ENCODE results near the gene CUX1. TPM values are rescaled to one million over a fixed set of nuclear protein-coding genes. Genes with fewer than 3 reads are reported as not detected.

CUX1 gene
- total RNA-seq, 4 donors from 2014 or later = 56.9 to 124 (median 93.2) TPM

- Histone ChIP-seq H3K4me1 (peaks cover 12 to 49% (median 24%) of the 10 kb centered on the region in 4 donors), H3K9me3 (no peaks in the 10 kb centered on the region), H3K4me3 (no peak overlapping the region), H3K27ac (peak overlapping the region in 3 of 4 donors; percentile 1 to 25 (median 3)), H3K36me3 (no peaks in the 10 kb centered on the region), H3K27me3 (no peaks in the 10 kb centered on the region)
- in situ Hi-C loops (cut with MboI; ENCODE audit: low pct_ligation_motif_present in 1 of 4, low pct_unique_long_range_greater_than_20kb in 1 of 4, low sequenced_read_pairs in 3 of 4) = no loop called here
- no peak for DNase-seq
- WGBS, 2 donors (ENCODE audit: low coverage in 1 of 2) = 60 to 77% methylated on average over 5 of the region's 5 CpGs
- intact Hi-C loops (cut with DNase I; ENCODE audit: low total_unique reads) = no loop called here
- TF ChIP-seq POLR2AphosphoS5 (IDR thresholded peaks at IDR 0.05) = no peak
- no peak for TF ChIP-seq CTCF (IDR thresholded peaks at IDR 0.05)
- no peak for TF ChIP-seq POLR2A (IDR thresholded peaks at IDR 0.05)
- TF ChIP-seq EP300 (IDR thresholded peaks at IDR 0.05; ENCODE audit: low read depth) = no peak
Measured at GRCh38 chr7:101859411-101860106, 42.1 kb downstream of the CUX1 start.

GRCh38 chr7:101860316-101861217, 43.1 kb downstream of the CUX1 start:
- in situ Hi-C loops (cut with MboI; ENCODE audit: low pct_ligation_motif_present in 1 of 4, low pct_unique_long_range_greater_than_20kb in 1 of 4, low sequenced_read_pairs in 3 of 4) (no loop called here), intact Hi-C loops (cut with DNase I; ENCODE audit: low total_unique reads) (no loop called here)
- Histone ChIP-seq H3K4me3 (no peak overlapping the region), H3K9me3 (no peaks in the 10 kb centered on the region), H3K4me1 (peaks cover 10 to 42% (median 20%) of the 10 kb centered on the region in 4 donors), H3K27ac (peak overlapping the region in 1 of 4 donors; percentile 3), H3K36me3 (no peaks in the 10 kb centered on the region), H3K27me3 (no peaks in the 10 kb centered on the region)
- DNase-seq = no peak
- 84 to 90% methylated on average over 3 to 11 of the region's 11 CpGs for WGBS, 2 donors (ENCODE audit: low coverage in 1 of 2)
- TF ChIP-seq EP300 (IDR thresholded peaks at IDR 0.05; ENCODE audit: low read depth) = no peak
- no peak for TF ChIP-seq POLR2A (IDR thresholded peaks at IDR 0.05)
- no peak for TF ChIP-seq POLR2AphosphoS5 (IDR thresholded peaks at IDR 0.05)
- TF ChIP-seq CTCF (IDR thresholded peaks at IDR 0.05) = no peak

- Histone ChIP-seq H3K4me1 (peaks cover 4 to 35% (median 13%) of the 10 kb centered on the region in 4 donors), H3K36me3 (no peaks in the 10 kb centered on the region), H3K27ac (no peak overlapping the region), H3K4me3 (no peak overlapping the region), H3K9me3 (no peaks in the 10 kb centered on the region), H3K27me3 (no peaks in the 10 kb centered on the region)
- in situ Hi-C loops (cut with MboI; ENCODE audit: low pct_ligation_motif_present in 1 of 4, low pct_unique_long_range_greater_than_20kb in 1 of 4, low sequenced_read_pairs in 3 of 4) (no loop called here), intact Hi-C loops (cut with DNase I; ENCODE audit: low total_unique reads) (no loop called here)
- TF ChIP-seq POLR2AphosphoS5 (IDR thresholded peaks at IDR 0.05) (no peak), CTCF (IDR thresholded peaks at IDR 0.05) (no peak), EP300 (IDR thresholded peaks at IDR 0.05; ENCODE audit: low read depth) (no peak), POLR2A (IDR thresholded peaks at IDR 0.05) (no peak)
- no peak for DNase-seq
- WGBS, 2 donors (ENCODE audit: low coverage in 1 of 2) = 91% methylated on average over 8 of the region's 8 CpGs; no CpG with 5 or more reads in 1 of the 2 donors
Measured at GRCh38 chr7:101861218-101861775, 43.9 kb downstream of the CUX1 start.
